NCI-H2196 treated with DMSO at 0.1 percent for 48 hours (cell line): ENCODE data around the gene RNF25.

Experiments
- DNase-seq: peaks from one replicate; lab custom pipeline; 2025; ENCODE audit not compliant: unreplicated experiment; lab: John Stamatoyannopoulos, UW

RNF25 gene

GRCh38 chr2:218671654-218672566 is at the start of gene RNF25, which contains the start of gene STK36:
Gene RNF25 (minus strand): TSS chr2:218672002. CDS start chr2:218671970, 32 bp downstream.
Gene STK36 (plus strand): TSS chr2:218672086. CDS start chr2:218672830, 744 bp downstream.
- DNase-seq, result peak; percentile 86

- no peak for DNase-seq
Measured at GRCh38 chr2:218721488-218721887, 49.7 kb upstream of the RNF25 start.

- DNase-seq, result no peak
Measured at GRCh38 chr2:218720048-218721041, 48.5 kb upstream of the RNF25 start.

- no peak for DNase-seq
Measured at GRCh38 chr2:218719457-218719856, 47.7 kb upstream of the RNF25 start.

GRCh38 chr2:218718058-218718457 is 46.3 kb upstream of the RNF25 start:
- no peak for DNase-seq

- peak; percentile 23 for DNase-seq
Measured at GRCh38 chr2:218717262-218717661, 45.5 kb upstream of the RNF25 start.

GRCh38 chr2:218716070-218716469 is 44.3 kb upstream of the RNF25 start:
- DNase-seq, result no peak

- no peak for DNase-seq
Measured at GRCh38 chr2:218713922-218714321, 42.1 kb upstream of the RNF25 start.

- DNase-seq, result no peak
Measured at GRCh38 chr2:218711550-218711929, 39.7 kb upstream of the RNF25 start.

- peak; percentile 90 for DNase-seq
Measured at GRCh38 chr2:218710687-218711549, 39.1 kb upstream of the RNF25 start, which contains the start of gene TTLL4. Gene TTLL4 (plus strand): TSS chr2:218710835. CDS start chr2:218737677, 26,842 bp downstream.

GRCh38 chr2:218710334-218710686 is 38.5 kb upstream of the RNF25 start:
- DNase-seq, result no peak

GRCh38 chr2:218709908-218710307 is 38.1 kb upstream of the RNF25 start:
- no peak for DNase-seq

GRCh38 chr2:218708086-218708485 is 36.3 kb upstream of the RNF25 start:
- no peak for DNase-seq

- DNase-seq, result no peak
Measured at GRCh38 chr2:218703341-218703740, 31.5 kb upstream of the RNF25 start.

- no peak for DNase-seq
Measured at GRCh38 chr2:218701806-218702205, 30.0 kb upstream of the RNF25 start.

- no peak for DNase-seq
Measured at GRCh38 chr2:218698885-218699284, 27.1 kb upstream of the RNF25 start.

- no peak for DNase-seq
Measured at GRCh38 chr2:218694405-218695145, 22.8 kb upstream of the RNF25 start.

GRCh38 chr2:218691234-218691633 is 19.4 kb upstream of the RNF25 start:
- no peak for DNase-seq

GRCh38 chr2:218687400-218688060 is 15.7 kb upstream of the RNF25 start:
- peak; percentile 58 for DNase-seq
